K562 (cell line): ENCODE results near the gene APBB2. TPM values are rescaled to one million over a fixed set of nuclear protein-coding genes. Genes with fewer than 3 reads are reported as not detected.

Experiments
- MEIS2 ChIP-seq: fragments of 450-650 bp; IDR thresholded peaks from 2 replicates; pipeline ENCODE4 v1.6.1; 2014; ENCODE audit warnings: mild to moderate bottlenecking; ENCODE audit not compliant: partially characterized antibody
- PHTF2 ChIP-seq: fragments of 250-450 bp; sonication (Bioruptor Pico); IDR thresholded peaks from 2 replicates; pipeline ENCODE4 v1.5.0; 2021; ENCODE audit warnings: mild to moderate bottlenecking
- POLR2G ChIP-seq: fragments of 200-400 bp; formaldehyde crosslinking; IDR thresholded peaks from 2 replicates; pipeline ENCODE4 v1.6.1; 2017; ENCODE audit warnings: low read depth, mild to moderate bottlenecking, antibody characterized with exemption, low read length, moderate library complexity
- ZBTB8A ChIP-seq: fragments of 450-650 bp; IDR thresholded peaks from 2 replicates; pipeline ENCODE4 v1.6.1; 2018; ENCODE audit warnings: mild to moderate bottlenecking, moderate library complexity; ENCODE audit not compliant: partially characterized antibody
- ZNF23 ChIP-seq: fragments of 250-450 bp; sonication (Bioruptor Pico); IDR thresholded peaks from 2 replicates; pipeline ENCODE4 v1.4.0; 2020; ENCODE audit warnings: mild to moderate bottlenecking
- ZNF3 ChIP-seq: fragments of 250-450 bp; sonication (Bioruptor Pico); IDR thresholded peaks from 2 replicates; pipeline ENCODE4 v1.5.0; 2021; ENCODE audit warnings: mild to moderate bottlenecking, moderate library complexity
- ZNF384 ChIP-seq: IDR thresholded peaks from 2 replicates; pipeline ENCODE4 v1.6.1; 2012; ENCODE audit warnings: low read depth, low read length, improper control_type of control experiment
- polyA plus RNA-seq, 8 experiments: library from polyadenylated mRNA; depleted of rRNA in 4 of 8; stranded (reverse) in 5 of 8; unstranded in 3 of 8; fragments of >200 nt; fragmentation: Nextera tagmentation in 2 of 8; fragmentation: Illumina TruSeq in 1 of 8; extraction: Ambion mirVana in 2 of 8; extraction: Trizol in 1 of 8; gene quantifications; 2 replicates each; pipeline versions ENCODE4 v1.2.1 to v1.2.3, GENCODE V29; 2011 to 2014; ENCODE audit warnings: inconsistent platforms in 1 of 8, missing spikeins in 1 of 8
- total RNA-seq, 7 experiments: library from RNA; depleted of rRNA in 6 of 7; stranded (reverse); fragments of >200 nt in 6 of 7; fragmentation: Illumina TruSeq in 2 of 7; extraction: Trizol in 2 of 7; gene quantifications; 2 replicates each; pipeline versions ENCODE4 v1.2.1 to v1.2.3, GENCODE V29; 2011 to 2021; ENCODE audit warnings: low replicate concordance in 1 of 7
- TF ChIP-seq, protein P1 (sequence below), 3 experiments: fragments of 200-800 bp in 1 of 3; fragments of 250-450 bp in 1 of 3; fragments of 450-650 bp in 1 of 3; sonication (Bioruptor Pico) in 1 of 3; sonication (Bioruptor generic) in 1 of 3; formaldehyde crosslinking in 1 of 3; IDR thresholded peaks; 2 replicates each; pipeline versions ENCODE4 v1.6.1 to v1.8.0; 2016 to 2022; ENCODE audit warnings: mild to moderate bottlenecking in 2 of 3, missing genetic modification characterization in 2 of 3, missing compliant biosample characterization in 1 of 3, moderate library complexity in 1 of 3
- TF ChIP-seq, protein P2 (sequence below), 2 experiments: fragments of 450-650 bp; formaldehyde crosslinking in 1 of 2; IDR thresholded peaks; 2 replicates each; pipeline versions ENCODE4 v1.4.0 to v1.6.1; 2014 to 2020; ENCODE audit warnings: mild to moderate bottlenecking in 2 of 2, borderline replicate concordance in 1 of 2, low read depth in 1 of 2
- TF ChIP-seq, protein P3 (sequence below), 2 experiments: fragments of 450-650 bp in 1 of 2; sonication (generic) in 1 of 2; formaldehyde crosslinking; conservative IDR thresholded peaks; 2 replicates each; pipeline versions ENCODE4 v1.4.0 to v1.8.1; 2020 to 2022; ENCODE audit warnings: mild to moderate bottlenecking in 1 of 2, missing genetic modification reagents in 1 of 2

The APBB2 gene
- total and polyA plus RNA-seq, 9 of the 15 experiments (the other 6 are each of a cell fraction or from before 2014, with no cell fraction given), result 0.08 to 2.1 (median 1.4) TPM

DNA sequence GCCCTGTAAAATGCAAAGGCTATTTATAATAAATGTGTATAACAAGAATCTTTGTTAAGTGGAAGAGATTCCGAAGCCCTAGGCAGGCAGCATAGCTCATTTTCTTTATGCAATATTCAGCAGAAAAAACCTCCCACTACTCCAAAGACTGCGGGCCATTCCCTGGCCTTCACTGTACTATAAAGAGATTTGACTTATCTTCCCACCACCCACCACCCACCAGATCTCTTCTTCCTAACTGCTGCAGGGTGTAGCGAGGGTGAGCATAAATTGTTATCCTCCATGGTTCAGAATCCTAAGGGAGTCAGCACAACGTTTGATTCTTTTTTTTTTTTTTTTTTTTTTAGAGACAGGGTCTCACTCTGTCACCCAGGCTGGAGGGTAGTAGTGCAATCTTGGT is 349.8 kb downstream of the APBB2 start (continued):
- TF ChIP-seq, protein P1, sequence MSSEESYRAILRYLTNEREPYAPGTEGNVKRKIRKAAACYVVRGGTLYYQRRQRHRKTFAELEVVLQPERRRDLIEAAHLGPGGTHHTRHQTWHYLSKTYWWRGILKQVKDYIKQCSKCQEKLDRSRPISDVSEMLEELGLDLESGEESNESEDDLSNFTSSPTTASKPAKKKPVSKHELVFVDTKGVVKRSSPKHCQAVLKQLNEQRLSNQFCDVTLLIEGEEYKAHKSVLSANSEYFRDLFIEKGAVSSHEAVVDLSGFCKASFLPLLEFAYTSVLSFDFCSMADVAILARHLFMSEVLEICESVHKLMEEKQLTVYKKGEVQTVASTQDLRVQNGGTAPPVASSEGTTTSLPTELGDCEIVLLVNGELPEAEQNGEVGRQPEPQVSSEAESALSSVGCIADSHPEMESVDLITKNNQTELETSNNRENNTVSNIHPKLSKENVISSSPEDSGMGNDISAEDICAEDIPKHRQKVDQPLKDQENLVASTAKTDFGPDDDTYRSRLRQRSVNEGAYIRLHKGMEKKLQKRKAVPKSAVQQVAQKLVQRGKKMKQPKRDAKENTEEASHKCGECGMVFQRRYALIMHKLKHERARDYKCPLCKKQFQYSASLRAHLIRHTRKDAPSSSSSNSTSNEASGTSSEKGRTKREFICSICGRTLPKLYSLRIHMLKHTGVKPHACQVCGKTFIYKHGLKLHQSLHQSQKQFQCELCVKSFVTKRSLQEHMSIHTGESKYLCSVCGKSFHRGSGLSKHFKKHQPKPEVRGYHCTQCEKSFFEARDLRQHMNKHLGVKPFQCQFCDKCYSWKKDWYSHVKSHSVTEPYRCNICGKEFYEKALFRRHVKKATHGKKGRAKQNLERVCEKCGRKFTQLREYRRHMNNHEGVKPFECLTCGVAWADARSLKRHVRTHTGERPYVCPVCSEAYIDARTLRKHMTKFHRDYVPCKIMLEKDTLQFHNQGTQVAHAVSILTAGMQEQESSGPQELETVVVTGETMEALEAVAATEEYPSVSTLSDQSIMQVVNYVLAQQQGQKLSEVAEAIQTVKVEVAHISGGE (CRISPR knock-in tag; IDR thresholded peaks at IDR 0.05), result no peak
- TF ChIP-seq ZNF23 (CRISPR knock-in tag) (no peak), ZNF384 (no peak), MEIS2 (no peak), ZBTB8A (no peak), ZNF3 (CRISPR knock-in tag) (no peak), PHTF2 (no peak), POLR2G (no peak)
- TF ChIP-seq, protein P2, sequence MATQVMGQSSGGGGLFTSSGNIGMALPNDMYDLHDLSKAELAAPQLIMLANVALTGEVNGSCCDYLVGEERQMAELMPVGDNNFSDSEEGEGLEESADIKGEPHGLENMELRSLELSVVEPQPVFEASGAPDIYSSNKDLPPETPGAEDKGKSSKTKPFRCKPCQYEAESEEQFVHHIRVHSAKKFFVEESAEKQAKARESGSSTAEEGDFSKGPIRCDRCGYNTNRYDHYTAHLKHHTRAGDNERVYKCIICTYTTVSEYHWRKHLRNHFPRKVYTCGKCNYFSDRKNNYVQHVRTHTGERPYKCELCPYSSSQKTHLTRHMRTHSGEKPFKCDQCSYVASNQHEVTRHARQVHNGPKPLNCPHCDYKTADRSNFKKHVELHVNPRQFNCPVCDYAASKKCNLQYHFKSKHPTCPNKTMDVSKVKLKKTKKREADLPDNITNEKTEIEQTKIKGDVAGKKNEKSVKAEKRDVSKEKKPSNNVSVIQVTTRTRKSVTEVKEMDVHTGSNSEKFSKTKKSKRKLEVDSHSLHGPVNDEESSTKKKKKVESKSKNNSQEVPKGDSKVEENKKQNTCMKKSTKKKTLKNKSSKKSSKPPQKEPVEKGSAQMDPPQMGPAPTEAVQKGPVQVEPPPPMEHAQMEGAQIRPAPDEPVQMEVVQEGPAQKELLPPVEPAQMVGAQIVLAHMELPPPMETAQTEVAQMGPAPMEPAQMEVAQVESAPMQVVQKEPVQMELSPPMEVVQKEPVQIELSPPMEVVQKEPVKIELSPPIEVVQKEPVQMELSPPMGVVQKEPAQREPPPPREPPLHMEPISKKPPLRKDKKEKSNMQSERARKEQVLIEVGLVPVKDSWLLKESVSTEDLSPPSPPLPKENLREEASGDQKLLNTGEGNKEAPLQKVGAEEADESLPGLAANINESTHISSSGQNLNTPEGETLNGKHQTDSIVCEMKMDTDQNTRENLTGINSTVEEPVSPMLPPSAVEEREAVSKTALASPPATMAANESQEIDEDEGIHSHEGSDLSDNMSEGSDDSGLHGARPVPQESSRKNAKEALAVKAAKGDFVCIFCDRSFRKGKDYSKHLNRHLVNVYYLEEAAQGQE (IDR thresholded peaks at IDR 0.05; ENCODE audit: borderline replicate concordance), result no peak
- TF ChIP-seq, protein P2 (CRISPR knock-in tag; IDR thresholded peaks at IDR 0.05; ENCODE audit: low read depth), result no peak
- TF ChIP-seq, protein P3, sequence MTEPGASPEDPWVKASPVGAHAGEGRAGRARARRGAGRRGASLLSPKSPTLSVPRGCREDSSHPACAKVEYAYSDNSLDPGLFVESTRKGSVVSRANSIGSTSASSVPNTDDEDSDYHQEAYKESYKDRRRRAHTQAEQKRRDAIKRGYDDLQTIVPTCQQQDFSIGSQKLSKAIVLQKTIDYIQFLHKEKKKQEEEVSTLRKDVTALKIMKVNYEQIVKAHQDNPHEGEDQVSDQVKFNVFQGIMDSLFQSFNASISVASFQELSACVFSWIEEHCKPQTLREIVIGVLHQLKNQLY (CRISPR knock-in tag; conservative IDR thresholded peaks at IDR 0.05), result no peak
- TF ChIP-seq, all 486 proteins: peak for 0
